NB4 (cell line): ENCODE data around the gene CAMTA1.

Experiments
- MYC ChIP-seq: IDR thresholded peaks from 2 replicates; pipeline ENCODE4 v1.6.1; 2011; ENCODE audit warnings: low read depth, low read length
- POLR2A ChIP-seq: IDR thresholded peaks from 2 replicates; pipeline ENCODE4 v1.6.1; 2011; ENCODE audit warnings: mild to moderate bottlenecking; ENCODE audit not compliant: insufficient read length; ENCODE audit errors: extremely low read depth
- TF ChIP-seq, protein P1 (sequence below): IDR thresholded peaks from one replicate; pipeline ENCODE4 v1.5.1; 2012; ENCODE audit warnings: low read depth, low read length
- TF ChIP-seq, protein P2 (sequence below): IDR thresholded peaks from 2 replicates; pipeline ENCODE4 v1.6.1; 2011; ENCODE audit warnings: low read depth, low read length

DNA sequence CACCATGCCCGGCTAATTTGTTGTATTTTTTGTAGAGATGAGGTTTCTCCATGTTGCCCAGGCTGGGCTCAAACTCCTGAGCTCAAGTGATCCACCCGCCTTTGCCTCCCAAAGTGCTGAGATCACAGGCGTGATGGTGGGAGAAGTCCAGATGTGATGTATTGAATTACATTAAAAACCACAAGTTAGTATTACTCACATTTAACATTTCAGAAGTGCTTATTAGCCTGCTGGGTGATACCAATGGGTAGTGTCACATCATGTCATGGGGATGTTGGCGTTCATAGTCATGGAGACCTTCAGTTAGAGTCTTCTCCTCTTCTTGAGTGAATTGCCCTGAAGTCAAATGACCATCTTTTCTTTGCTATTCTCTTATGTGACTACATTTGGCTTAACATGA lies 922.3 kb downstream of the CAMTA1 start:
- TF ChIP-seq, protein P1, sequence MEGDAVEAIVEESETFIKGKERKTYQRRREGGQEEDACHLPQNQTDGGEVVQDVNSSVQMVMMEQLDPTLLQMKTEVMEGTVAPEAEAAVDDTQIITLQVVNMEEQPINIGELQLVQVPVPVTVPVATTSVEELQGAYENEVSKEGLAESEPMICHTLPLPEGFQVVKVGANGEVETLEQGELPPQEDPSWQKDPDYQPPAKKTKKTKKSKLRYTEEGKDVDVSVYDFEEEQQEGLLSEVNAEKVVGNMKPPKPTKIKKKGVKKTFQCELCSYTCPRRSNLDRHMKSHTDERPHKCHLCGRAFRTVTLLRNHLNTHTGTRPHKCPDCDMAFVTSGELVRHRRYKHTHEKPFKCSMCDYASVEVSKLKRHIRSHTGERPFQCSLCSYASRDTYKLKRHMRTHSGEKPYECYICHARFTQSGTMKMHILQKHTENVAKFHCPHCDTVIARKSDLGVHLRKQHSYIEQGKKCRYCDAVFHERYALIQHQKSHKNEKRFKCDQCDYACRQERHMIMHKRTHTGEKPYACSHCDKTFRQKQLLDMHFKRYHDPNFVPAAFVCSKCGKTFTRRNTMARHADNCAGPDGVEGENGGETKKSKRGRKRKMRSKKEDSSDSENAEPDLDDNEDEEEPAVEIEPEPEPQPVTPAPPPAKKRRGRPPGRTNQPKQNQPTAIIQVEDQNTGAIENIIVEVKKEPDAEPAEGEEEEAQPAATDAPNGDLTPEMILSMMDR, result no peak
- no peak for TF ChIP-seq POLR2A
- TF ChIP-seq, protein P2, sequence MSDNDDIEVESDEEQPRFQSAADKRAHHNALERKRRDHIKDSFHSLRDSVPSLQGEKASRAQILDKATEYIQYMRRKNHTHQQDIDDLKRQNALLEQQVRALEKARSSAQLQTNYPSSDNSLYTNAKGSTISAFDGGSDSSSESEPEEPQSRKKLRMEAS, result no peak
- no peak for TF ChIP-seq MYC
